Activated B cell treated with CpG ODN at 0.5 μM for 24 hours (primary cell): ENCODE data around the gene PEX6. TPM values are rescaled to one million over a fixed set of nuclear protein-coding genes. Genes with fewer than 3 reads are reported as not detected.

ENCODE experiments used
- ATAC-seq: fragments of 200-7000 bp; cut with Tn5 transposase; one replicate; pipeline ENCODE4 v1.10.0; 2021; ENCODE audit warnings: low read depth, mild to moderate bottlenecking, moderate library complexity
- CTCF ChIA-PET: fragments of 350-600 bp; sonication (Branson Sonifier 250); formaldehyde crosslinking; loops from one replicate; lab custom pipeline; 2021; ENCODE audit warnings: antibody characterized with exemption; lab: Charles Lee
- POLR2A ChIA-PET: fragments of 350-600 bp; sonication (Branson Sonifier 250); formaldehyde crosslinking; loops from one replicate; lab custom pipeline; 2021; ENCODE audit warnings: antibody characterized with exemption; lab: Charles Lee
- DNase-seq: peaks from one replicate; pipeline ENCODE4 v3.0.0; 2022
- H3K27ac Mint-ChIP-seq: one replicate; pipeline ENCODE4 v1.8.0; 2020; ENCODE audit warnings: mixed read lengths
- H3K27me3 Mint-ChIP-seq: one replicate; pipeline ENCODE4 v1.8.0; 2021; ENCODE audit warnings: mixed read lengths
- H3K36me3 Mint-ChIP-seq: one replicate; pipeline ENCODE4 v1.8.0; 2021; ENCODE audit warnings: low read depth, mixed read lengths
- H3K4me1 Mint-ChIP-seq: one replicate; pipeline ENCODE4 v1.8.0; 2021; ENCODE audit warnings: mixed read lengths
- H3K4me3 Mint-ChIP-seq: one replicate; pipeline ENCODE4 v1.8.0; 2020; ENCODE audit warnings: mild to moderate bottlenecking, mixed read lengths
- H3K9me3 Mint-ChIP-seq: one replicate; pipeline ENCODE4 v1.8.0; 2020; ENCODE audit warnings: mixed read lengths
- CTCF ChIP-seq: fragments of 200-600 bp; IDR thresholded peaks from one replicate; pipeline ENCODE4 v1.8.0; 2022; ENCODE audit warnings: antibody characterized with exemption, mild to moderate bottlenecking
- intact Hi-C: fragments of 100-400 bp; cut with micrococcal nuclease; formaldehyde crosslinking; loops from one replicate; pipeline ENCODE4 v1.15.1; 2024
- total RNA-seq: library from RNA; stranded (reverse); gene quantifications from 2 replicates; pipeline ENCODE4 v1.2.3, GENCODE V29; 2022

The PEX6 gene
- total RNA-seq, 1 donor from 2014 or later: 13.2 TPM

- H3K4me3 Mint-ChIP-seq: no peak overlapping the region
- ATAC-seq: no peak
- no peaks in the 10 kb centered on the region for H3K27me3 Mint-ChIP-seq
- peaks cover 26% of the 10 kb centered on the region for H3K36me3 Mint-ChIP-seq
- H3K4me1 Mint-ChIP-seq: peaks cover 2% of the 10 kb centered on the region
- ChIA-PET CTCF (no interaction called here), POLR2A (no interaction called here)
- DNase-seq: no peak
- no peak for TF ChIP-seq CTCF
- intact Hi-C loops: no loop called here
- no peak overlapping the region for H3K27ac Mint-ChIP-seq
- no peaks in the 10 kb centered on the region for H3K9me3 Mint-ChIP-seq
Observed at GRCh38 chr6:42968126-42968701, 10.8 kb downstream of the PEX6 start.

- no peak for DNase-seq
- no peak for TF ChIP-seq CTCF
- H3K36me3 Mint-ChIP-seq: peaks cover 31% of the 10 kb centered on the region
- ChIA-PET POLR2A (no interaction called here), CTCF (no interaction called here)
- H3K4me1 Mint-ChIP-seq: peaks cover 2% of the 10 kb centered on the region
- no peak overlapping the region for H3K27ac Mint-ChIP-seq
- intact Hi-C loops: no loop called here
- H3K27me3 Mint-ChIP-seq: no peaks in the 10 kb centered on the region
- no peak overlapping the region for H3K4me3 Mint-ChIP-seq
- no peak for ATAC-seq
- H3K9me3 Mint-ChIP-seq: no peaks in the 10 kb centered on the region
Observed at GRCh38 chr6:42967228-42967627, 11.8 kb downstream of the PEX6 start.

- ATAC-seq (no peak), DNase-seq (no peak)
- ChIA-PET CTCF (no interaction called here), POLR2A (interaction anchor here (0.5 kb wide), 1 partner anchor 36 kb away, joined by 3 read pairs; no protein-coding TSS in a partner anchor)
- no peak overlapping the region for H3K4me3 Mint-ChIP-seq
- peaks cover 28% of the 10 kb centered on the region for H3K36me3 Mint-ChIP-seq
- no peaks in the 10 kb centered on the region for H3K27me3 Mint-ChIP-seq
- intact Hi-C loops: no loop called here
- no peak overlapping the region for H3K27ac Mint-ChIP-seq
- TF ChIP-seq CTCF: no peak
- peaks cover 1% of the 10 kb centered on the region for H3K4me1 Mint-ChIP-seq
- H3K9me3 Mint-ChIP-seq: no peaks in the 10 kb centered on the region
Observed at GRCh38 chr6:42966571-42966970, 12.4 kb downstream of the PEX6 start.

GRCh38 chr6:42963855-42964605, 15.0 kb downstream of the PEX6 start:
- H3K4me3 Mint-ChIP-seq: no peak overlapping the region
- H3K9me3 Mint-ChIP-seq: no peaks in the 10 kb centered on the region
- H3K27me3 Mint-ChIP-seq: no peaks in the 10 kb centered on the region
- TF ChIP-seq CTCF: no peak
- DNase-seq (no peak), ATAC-seq (no peak)
- H3K36me3 Mint-ChIP-seq: peaks cover 27% of the 10 kb centered on the region
- ChIA-PET POLR2A (interaction anchor here (0.6 to 1.6 kb wide), 3 partner anchors 49 to 302 kb away, joined by 3 to 4 read pairs (median 3); partner anchors contain the start of genes KLHDC3 and MEA1), CTCF (interaction anchor here (1.2 kb wide), 1 partner anchor 180 kb away, joined by 3 read pairs; no protein-coding TSS in a partner anchor)
- intact Hi-C loops: no loop called here
- no peak overlapping the region for H3K27ac Mint-ChIP-seq
- H3K4me1 Mint-ChIP-seq: peaks cover 14% of the 10 kb centered on the region

- no peak for ATAC-seq
- CTCF ChIA-PET: interaction anchor here (1.2 kb wide), 1 partner anchor 180 kb away, joined by 3 read pairs; no protein-coding TSS in a partner anchor
Observed at GRCh38 chr6:42963179-42963854, 15.7 kb downstream of the PEX6 start.

More at GRCh38 chr6:42963179-42963854, 15.7 kb downstream of the PEX6 start:
- TF ChIP-seq CTCF: no peak
- no peaks in the 10 kb centered on the region for H3K27me3 Mint-ChIP-seq
- intact Hi-C loops: no loop called here
- DNase-seq: no peak
- peaks cover 27% of the 10 kb centered on the region for H3K36me3 Mint-ChIP-seq
- H3K4me1 Mint-ChIP-seq: peaks cover 14% of the 10 kb centered on the region
- POLR2A ChIA-PET: interaction anchor here (0.6 kb wide), 1 partner anchor 48 kb away, joined by 3 read pairs; no protein-coding TSS in a partner anchor
- H3K27ac Mint-ChIP-seq: no peak overlapping the region
- no peak overlapping the region for H3K4me3 Mint-ChIP-seq
- no peaks in the 10 kb centered on the region for H3K9me3 Mint-ChIP-seq
